ENCODE results near the gene HIPK2.

HIPK2 gene

GRCh38 chr7:139694389-139694676 is 83.5 kb downstream of the HIPK2 start:
- H3K9me3 ChIP-seq (ENCODE audit: low read length) = no peaks in the 10 kb centered on the region
- H3K79me2 ChIP-seq (ENCODE audit: insufficient read depth, low read length) = no peaks in the 10 kb centered on the region
- H3K9ac ChIP-seq (ENCODE audit: low read length) = no peak overlapping the region
- no peaks in the 10 kb centered on the region for H3K9me2 ChIP-seq (ENCODE audit: low read depth, low read length)
- no peaks in the 10 kb centered on the region for H3K27me3 ChIP-seq (ENCODE audit: insufficient read depth, low read length)
- TF ChIP-seq EZH2 (IDR thresholded peaks at IDR 0.05; ENCODE audit: borderline replicate concordance, low read length) = no peak
- no peak for TF ChIP-seq CTCF (IDR thresholded peaks at IDR 0.05; ENCODE audit: low read length)
- H2AFZ ChIP-seq (ENCODE audit: low read length) = no peak overlapping the region
- no peak overlapping the region for H3K4me2 ChIP-seq (ENCODE audit: low read length)
- H3F3A ChIP-seq (ENCODE audit: insufficient read depth, low read length) = no peaks in the 10 kb centered on the region
- no peaks in the 10 kb centered on the region for H3K4me1 ChIP-seq (ENCODE audit: insufficient read depth, low read length, severe bottlenecking)
- no peaks in the 10 kb centered on the region for H4K20me1 ChIP-seq (ENCODE audit: insufficient read depth, low read length)
- H3K4me3 ChIP-seq (ENCODE audit: low read depth, low read length, poor library complexity, severe bottlenecking) = no peak overlapping the region
- no peak overlapping the region for H3K27ac ChIP-seq (ENCODE audit: low read depth, low read length, poor library complexity, severe bottlenecking)
- no peaks in the 10 kb centered on the region for H3K36me3 ChIP-seq (ENCODE audit: insufficient read depth, low read length)

GRCh38 chr7:139693651-139694388 is 84.0 kb downstream of the HIPK2 start:
- Histone ChIP-seq H3K9ac (ENCODE audit: low read length) (no peak overlapping the region), H4K20me1 (ENCODE audit: insufficient read depth, low read length) (no peaks in the 10 kb centered on the region), H3K4me2 (ENCODE audit: low read length) (no peak overlapping the region), H3K4me3 (ENCODE audit: low read depth, low read length, poor library complexity, severe bottlenecking) (no peak overlapping the region), H3K9me3 (ENCODE audit: low read length) (no peaks in the 10 kb centered on the region), H3K79me2 (ENCODE audit: insufficient read depth, low read length) (no peaks in the 10 kb centered on the region), H3K4me1 (ENCODE audit: insufficient read depth, low read length, severe bottlenecking) (no peaks in the 10 kb centered on the region), H3K36me3 (ENCODE audit: insufficient read depth, low read length) (no peaks in the 10 kb centered on the region), H3K9me2 (ENCODE audit: low read depth, low read length) (no peaks in the 10 kb centered on the region), H3K27ac (ENCODE audit: low read depth, low read length, poor library complexity, severe bottlenecking) (no peak overlapping the region), H3K27me3 (ENCODE audit: insufficient read depth, low read length) (no peaks in the 10 kb centered on the region), H3F3A (ENCODE audit: insufficient read depth, low read length) (no peaks in the 10 kb centered on the region), H2AFZ (ENCODE audit: low read length) (no peak overlapping the region)
- TF ChIP-seq CTCF (IDR thresholded peaks at IDR 0.05; ENCODE audit: low read length) (no peak), EZH2 (IDR thresholded peaks at IDR 0.05; ENCODE audit: borderline replicate concordance, low read length) (no peak)

- Histone ChIP-seq H3K4me3 (ENCODE audit: low read depth, low read length, poor library complexity, severe bottlenecking) (no peak overlapping the region), H4K20me1 (ENCODE audit: insufficient read depth, low read length) (no peaks in the 10 kb centered on the region)
These were observed 85.1 kb downstream of the HIPK2 start for GRCh38 chr7:139692723-139693122.

More at GRCh38 chr7:139692723-139693122, 85.1 kb downstream of the HIPK2 start:
- Histone ChIP-seq H3K4me2 (ENCODE audit: low read length) (no peak overlapping the region), H3F3A (ENCODE audit: insufficient read depth, low read length) (no peaks in the 10 kb centered on the region), H2AFZ (ENCODE audit: low read length) (no peak overlapping the region), H3K27me3 (ENCODE audit: insufficient read depth, low read length) (no peaks in the 10 kb centered on the region), H3K79me2 (ENCODE audit: insufficient read depth, low read length) (no peaks in the 10 kb centered on the region), H3K9ac (ENCODE audit: low read length) (no peak overlapping the region), H3K36me3 (ENCODE audit: insufficient read depth, low read length) (no peaks in the 10 kb centered on the region), H3K9me2 (ENCODE audit: low read depth, low read length) (no peaks in the 10 kb centered on the region), H3K4me1 (ENCODE audit: insufficient read depth, low read length, severe bottlenecking) (no peaks in the 10 kb centered on the region), H3K27ac (ENCODE audit: low read depth, low read length, poor library complexity, severe bottlenecking) (no peak overlapping the region), H3K9me3 (ENCODE audit: low read length) (no peaks in the 10 kb centered on the region)
- no peak for TF ChIP-seq CTCF (IDR thresholded peaks at IDR 0.05; ENCODE audit: low read length)
- TF ChIP-seq EZH2 (IDR thresholded peaks at IDR 0.05; ENCODE audit: borderline replicate concordance, low read length) = no peak

All from OCI-LY1 (cell line).